Measurements from ENCODE around the gene ERICH3.

DNA sequence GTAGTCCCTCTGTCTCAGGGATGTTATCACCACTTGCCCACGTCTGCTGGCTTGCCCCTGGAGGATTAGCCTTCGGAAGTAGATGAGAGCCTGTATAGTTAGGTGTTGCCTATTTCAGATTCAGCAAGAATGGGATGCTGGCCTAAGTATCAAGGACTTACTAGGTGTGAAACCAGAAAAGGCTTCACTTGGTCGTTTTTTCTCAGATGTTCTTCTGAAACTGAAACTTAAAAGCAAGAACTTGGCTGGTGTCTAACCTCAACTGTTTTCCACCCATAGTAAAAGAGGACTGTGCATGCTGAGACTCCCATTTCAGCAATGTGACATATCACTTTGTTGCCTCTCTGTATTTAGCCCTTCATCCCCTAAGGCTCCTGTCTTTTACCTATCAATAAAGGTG is 94.2 kb downstream of the ERICH3 start:
- TF ChIP-seq POLR2AphosphoS5 (IDR thresholded peaks at IDR 0.05; ENCODE audit: borderline replicate concordance, low read depth, low read length) (no peak), EZH2 (IDR thresholded peaks at IDR 0.05) (no peak), FOXP2 (optimal IDR thresholded peaks at IDR 0.05; ENCODE audit: control extremely low read depth, extremely low read length, insufficient read depth) (no peak)

Measured in SK-N-MC (cell line).